ENCODE results near the gene WDFY4.

Gene WDFY4

GRCh38 chr10:48745662-48746245 lies 61.1 kb downstream of the WDFY4 start:
- no peak for DNase-seq (ENCODE audit: low read depth, low spot score)

- no peak for DNase-seq (ENCODE audit: low read depth, low spot score)
These were observed 63.9 kb downstream of the WDFY4 start for GRCh38 chr10:48748573-48748972.

GRCh38 chr10:48749254-48749787 lies 64.6 kb downstream of the WDFY4 start:
- DNase-seq (ENCODE audit: low read depth, low spot score): no peak

- DNase-seq (ENCODE audit: low read depth, low spot score): no peak
These were observed 65.3 kb downstream of the WDFY4 start for GRCh38 chr10:48750019-48750418.

GRCh38 chr10:48750991-48751390 lies 66.3 kb downstream of the WDFY4 start:
- DNase-seq (ENCODE audit: low read depth, low spot score): no peak

GRCh38 chr10:48751730-48752129 lies 67.1 kb downstream of the WDFY4 start:
- no peak for DNase-seq (ENCODE audit: low read depth, low spot score)

- no peak for DNase-seq (ENCODE audit: low read depth, low spot score)
These were observed 73.7 kb downstream of the WDFY4 start for GRCh38 chr10:48758411-48758810.

GRCh38 chr10:48759113-48759901 lies 74.6 kb downstream of the WDFY4 start:
- DNase-seq (ENCODE audit: low read depth, low spot score): no peak

- DNase-seq (ENCODE audit: low read depth, low spot score): no peak
These were observed 76.3 kb downstream of the WDFY4 start for GRCh38 chr10:48760983-48761382.

- DNase-seq (ENCODE audit: low read depth, low spot score): no peak
These were observed 77.7 kb downstream of the WDFY4 start for GRCh38 chr10:48762064-48763042.

GRCh38 chr10:48763403-48763965 lies 78.8 kb downstream of the WDFY4 start:
- DNase-seq (ENCODE audit: low read depth, low spot score): no peak

- no peak for DNase-seq (ENCODE audit: low read depth, low spot score)
These were observed 79.8 kb downstream of the WDFY4 start for GRCh38 chr10:48764486-48764885.

GRCh38 chr10:48765039-48765438 lies 80.4 kb downstream of the WDFY4 start:
- no peak for DNase-seq (ENCODE audit: low read depth, low spot score)

- no peak for DNase-seq (ENCODE audit: low read depth, low spot score)
These were observed 80.9 kb downstream of the WDFY4 start for GRCh38 chr10:48765527-48765926.

- no peak for DNase-seq (ENCODE audit: low read depth, low spot score)
These were observed 82.9 kb downstream of the WDFY4 start for GRCh38 chr10:48767373-48768143.

- DNase-seq (ENCODE audit: low read depth, low spot score): no peak
These were observed 83.6 kb downstream of the WDFY4 start for GRCh38 chr10:48768144-48768766.

- no peak for DNase-seq (ENCODE audit: low read depth, low spot score)
These were observed 84.3 kb downstream of the WDFY4 start for GRCh38 chr10:48768926-48769325.

GRCh38 chr10:48769706-48770435 lies 85.2 kb downstream of the WDFY4 start:
- no peak for DNase-seq (ENCODE audit: low read depth, low spot score)

- no peak for DNase-seq (ENCODE audit: low read depth, low spot score)
These were observed 86.0 kb downstream of the WDFY4 start for GRCh38 chr10:48770561-48771089.
